HG03175 (cell line): ENCODE measurements around the gene GMFB.
A peak's percentile ranks its signal among the peaks of the same experiment; 100 is the strongest.
"Not testable (repeated sequence)": the region's sequence is repeated elsewhere in the genome, so short reads cannot be mapped to it uniquely, and the experiment has no call there.

Experiments
- ATAC-seq: cut with Tn5 transposase; IDR thresholded peaks from one replicate; pipeline ENCODE4 v1.9.1; 2021; ENCODE audit warnings: mild to moderate bottlenecking, moderate library complexity; ENCODE audit not compliant: unreplicated experiment

GMFB gene

GRCh38 chr14:54462048-54462447 is 26.7 kb downstream of the GMFB start:
- ATAC-seq, result no peak

GRCh38 chr14:54459106-54459505 is 29.7 kb downstream of the GMFB start:
- ATAC-seq, result no peak

- ATAC-seq, result not testable (repeated sequence)
Measured at GRCh38 chr14:54458536-54458935, 30.2 kb downstream of the GMFB start.

GRCh38 chr14:54457609-54457996 is 31.2 kb downstream of the GMFB start:
- ATAC-seq, result no peak

GRCh38 chr14:54456820-54457608 is 31.8 kb downstream of the GMFB start:
- not testable (repeated sequence) for ATAC-seq

GRCh38 chr14:54455363-54455762 is 33.4 kb downstream of the GMFB start:
- no peak for ATAC-seq

- not testable (repeated sequence) for ATAC-seq
Measured at GRCh38 chr14:54453990-54454389, 34.8 kb downstream of the GMFB start.

- ATAC-seq, result no peak
Measured at GRCh38 chr14:54453252-54453651, 35.5 kb downstream of the GMFB start.

- ATAC-seq, result no peak
Measured at GRCh38 chr14:54451961-54452360, 36.8 kb downstream of the GMFB start.

- no peak for ATAC-seq
Measured at GRCh38 chr14:54451121-54451601, 37.6 kb downstream of the GMFB start.

GRCh38 chr14:54450535-54450934 is 38.2 kb downstream of the GMFB start:
- peak; percentile 73 for ATAC-seq

- no peak for ATAC-seq
Measured at GRCh38 chr14:54447231-54447692, 41.5 kb downstream of the GMFB start.

- ATAC-seq, result no peak
Measured at GRCh38 chr14:54446161-54446693, 42.6 kb downstream of the GMFB start.

- ATAC-seq, result no peak
Measured at GRCh38 chr14:54444681-54445080, 44.1 kb downstream of the GMFB start.

GRCh38 chr14:54443981-54444380 is 44.8 kb downstream of the GMFB start:
- no peak for ATAC-seq

- not testable (repeated sequence) for ATAC-seq
Measured at GRCh38 chr14:54442961-54443360, 45.8 kb downstream of the GMFB start.

- peak; percentile 96 for ATAC-seq
Measured at GRCh38 chr14:54440873-54441868, 47.6 kb downstream of the GMFB start, which contains the start of gene CNIH1. TSS of gene CNIH1 (minus strand) at chr14:54441374. CDS start at chr14:54441327, 47 bp downstream.

GRCh38 chr14:54440476-54440872 is 48.3 kb downstream of the GMFB start:
- no peak for ATAC-seq

GRCh38 chr14:54440037-54440436 is 48.7 kb downstream of the GMFB start:
- no peak for ATAC-seq

GRCh38 chr14:54438703-54439102 is 50.1 kb downstream of the GMFB start:
- no peak for ATAC-seq

- ATAC-seq, result not testable (repeated sequence)
Measured at GRCh38 chr14:54437954-54438353, 50.8 kb downstream of the GMFB start.
